Neuronal stem cell (in vitro differentiated cells): ENCODE results near the gene CD33.
"Not testable (repeated sequence)": the region's sequence is repeated elsewhere in the genome, so short reads cannot be mapped to it uniquely, and the experiment has no call there.

Experiments
- DNase-seq: peaks from one replicate; pipeline ENCODE4 v3.0.0-alpha.2; 2013; ENCODE audit warnings: low spot score
- H2AFZ ChIP-seq: one replicate; pipeline ENCODE4 v1.6.1; 2013; ENCODE audit warnings: mild to moderate bottlenecking, low read length, inconsistent platforms
- H2AK5ac ChIP-seq: 2 replicates; pipeline ENCODE4 v1.6.1; 2013; ENCODE audit warnings: low read depth, mild to moderate bottlenecking, inconsistent platforms, low read length, moderate library complexity, mixed read lengths
- H2BK120ac ChIP-seq: 2 replicates; pipeline ENCODE4 v1.6.1; 2013; ENCODE audit warnings: low read depth, mild to moderate bottlenecking, inconsistent platforms, low read length, moderate library complexity, mixed read lengths
- H2BK12ac ChIP-seq: one replicate; pipeline ENCODE4 v1.6.1; 2013; ENCODE audit warnings: low read length, inconsistent platforms
- H2BK15ac ChIP-seq: 2 replicates; pipeline ENCODE4 v1.6.1; 2013; ENCODE audit warnings: mild to moderate bottlenecking, low read length, inconsistent platforms, mixed read lengths
- H2BK5ac ChIP-seq: one replicate; pipeline ENCODE4 v1.6.1; 2013; ENCODE audit warnings: inconsistent platforms, mild to moderate bottlenecking, low read length, moderate library complexity
- H3K14ac ChIP-seq: one replicate; pipeline ENCODE4 v1.6.1; 2013; ENCODE audit warnings: low read length, inconsistent platforms
- H3K18ac ChIP-seq: 2 replicates; pipeline ENCODE4 v1.6.1; 2013; ENCODE audit warnings: low read length, inconsistent platforms
- H3K23ac ChIP-seq: 2 replicates; pipeline ENCODE4 v1.6.1; 2013; ENCODE audit warnings: low read depth, mild to moderate bottlenecking, mixed read lengths, low read length, inconsistent platforms; ENCODE audit not compliant: poor library complexity
- H3K27ac ChIP-seq: replicated peaks from 3 replicates; pipeline ENCODE4 v1.5.1; 2013; ENCODE audit warnings: low read length, inconsistent platforms
- H3K27me3 ChIP-seq, 3 experiments: 2 replicates each; pipeline ENCODE4 v1.6.1; 2013; ENCODE audit warnings: low read length in 3 of 3, mild to moderate bottlenecking in 2 of 3, inconsistent platforms in 1 of 3, low read depth in 1 of 3, mixed read lengths in 1 of 3, moderate library complexity in 1 of 3; ENCODE audit not compliant: control insufficient read depth in 3 of 3, insufficient read depth in 3 of 3
- H3K36me3 ChIP-seq, 2 donors: replicated peaks in 1 of 2; 2 replicates each; pipeline ENCODE4 v1.6.1; 2013; ENCODE audit warnings: low read length in 2 of 2; ENCODE audit not compliant: control insufficient read depth in 2 of 2, insufficient read depth in 2 of 2
- H3K4ac ChIP-seq: 2 replicates; pipeline ENCODE4 v1.6.1; 2013; ENCODE audit warnings: inconsistent platforms, mild to moderate bottlenecking, low read length, moderate library complexity
- H3K4me1 ChIP-seq, 2 donors: 1 replicate in 1 of 2; 2 replicates in 1 of 2; pipeline ENCODE4 v1.6.1; 2013; ENCODE audit warnings: low read length in 2 of 2, low read depth in 1 of 2; ENCODE audit not compliant: control insufficient read depth in 2 of 2, insufficient read depth in 1 of 2
- H3K4me2 ChIP-seq: one replicate; pipeline ENCODE4 v1.6.1; 2013; ENCODE audit warnings: mild to moderate bottlenecking, low read length, inconsistent platforms; ENCODE audit not compliant: insufficient read depth, poor library complexity, severe bottlenecking
- H3K4me3 ChIP-seq, 2 donors: 2 replicates each; pipeline ENCODE4 v1.5.1; 2013; ENCODE audit warnings: low read length in 2 of 2, mild to moderate bottlenecking in 2 of 2, inconsistent platforms in 1 of 2, moderate library complexity in 1 of 2
- H3K79me1 ChIP-seq: one replicate; pipeline ENCODE4 v1.6.1; 2013; ENCODE audit warnings: low read depth, mild to moderate bottlenecking, inconsistent platforms, low read length, moderate library complexity
- H3K9ac ChIP-seq: one replicate; pipeline ENCODE4 v1.6.1; 2013; ENCODE audit warnings: mild to moderate bottlenecking, low read depth, low read length, inconsistent platforms; ENCODE audit not compliant: poor library complexity
- H3K9me3 ChIP-seq, 2 donors: replicated peaks in 1 of 2; 2 replicates each; pipeline versions ENCODE3 to v1.6.1; 2013; ENCODE audit warnings: low read length in 2 of 2, mild to moderate bottlenecking in 2 of 2, inconsistent platforms in 1 of 2, low read depth in 1 of 2, mixed read lengths in 1 of 2, moderate library complexity in 1 of 2; ENCODE audit not compliant: control insufficient read depth in 2 of 2, insufficient read depth in 1 of 2
- H4K8ac ChIP-seq: one replicate; pipeline ENCODE4 v1.6.1; 2013; ENCODE audit warnings: low read depth, mild to moderate bottlenecking, inconsistent platforms, low read length, moderate library complexity
- H4K91ac ChIP-seq: one replicate; pipeline ENCODE4 v1.6.1; 2013; ENCODE audit warnings: low read length, low read depth, mild to moderate bottlenecking, inconsistent platforms; ENCODE audit not compliant: poor library complexity
- WGBS, 2 donors: extraction: QIAGEN DNeasy Blood & Tissue Kit; methylation state at CpG; one replicate each; pipeline ENCODE4 v1.1.7; 2013; ENCODE audit warnings: missing lambda C conversion rate in 2 of 2, mixed read lengths in 1 of 2; ENCODE audit not compliant: insufficient read length in 2 of 2, insufficient replicate concordance in 1 of 2; ENCODE audit errors: extremely low coverage in 2 of 2; 5-methylcytosine and 5-hydroxymethylcytosine counted together

Gene CD33

GRCh38 chr19:51207747-51208146, 17.1 kb upstream of the CD33 start:
- Histone ChIP-seq H3K9me3 (peaks cover 0 to 2% of the 10 kb centered on the region in 2 donors), H4K91ac (no peak overlapping the region), H3K4me2 (no peak overlapping the region), H2BK12ac (no peak overlapping the region), H3K18ac (no peak overlapping the region), H2AK5ac (no peak overlapping the region), H2BK5ac (no peak overlapping the region), H3K4ac (no peak overlapping the region), H4K8ac (no peak overlapping the region), H3K79me1 (no peaks in the 10 kb centered on the region), H3K4me1 (no peaks in the 10 kb centered on the region), H3K27ac (no peak overlapping the region), H2BK120ac (no peak overlapping the region), H2AFZ (no peak overlapping the region), H3K23ac (no peak overlapping the region), H3K27me3 (no peaks in the 10 kb centered on the region), H3K14ac (no peak overlapping the region), H2BK15ac (no peak overlapping the region), H3K9ac (no peak overlapping the region), H3K36me3 (no peaks in the 10 kb centered on the region), H3K4me3 (no peak overlapping the region)
- no CpG with 5 or more reads among the region's 2 CpGs for WGBS, 2 donors
- no peak for DNase-seq

GRCh38 chr19:51210191-51210784, 14.6 kb upstream of the CD33 start:
- H3K18ac ChIP-seq: no peak overlapping the region
- no peak overlapping the region for H3K14ac ChIP-seq
- no peak overlapping the region for H3K23ac ChIP-seq
- no peaks in the 10 kb centered on the region for H3K4me1 ChIP-seq
- no peak overlapping the region for H2BK12ac ChIP-seq
- H2BK120ac ChIP-seq: no peak overlapping the region
- no peak overlapping the region for H2BK15ac ChIP-seq
- no CpG with 5 or more reads among the region's 6 CpGs for WGBS, 2 donors
- no peaks in the 10 kb centered on the region for H3K36me3 ChIP-seq
- H4K8ac ChIP-seq: no peak overlapping the region
- peak overlapping the region; percentile 85 for H2AFZ ChIP-seq
- H3K9me3 ChIP-seq: peaks cover 0 to 4% of the 10 kb centered on the region in 2 donors
- no peak for DNase-seq
- no peak overlapping the region for H2AK5ac ChIP-seq
- no peak overlapping the region for H3K4me3 ChIP-seq
- no peak overlapping the region for H2BK5ac ChIP-seq
- no peak overlapping the region for H3K4ac ChIP-seq
- H3K27ac ChIP-seq: no peak overlapping the region
- H3K4me2 ChIP-seq: no peak overlapping the region
- no peaks in the 10 kb centered on the region for H3K27me3 ChIP-seq
- H4K91ac ChIP-seq: no peak overlapping the region
- H3K9ac ChIP-seq: no peak overlapping the region
- H3K79me1 ChIP-seq: no peaks in the 10 kb centered on the region

GRCh38 chr19:51210874-51211361, 14.0 kb upstream of the CD33 start:
- no CpG with 5 or more reads among the region's 13 CpGs for WGBS, 2 donors
- H2BK5ac ChIP-seq, H3K4me1 ChIP-seq, H3K23ac ChIP-seq, H2AK5ac ChIP-seq, H3K9me3 ChIP-seq, DNase-seq, H2BK120ac ChIP-seq, H3K4me3 ChIP-seq, H2BK12ac ChIP-seq, H3K36me3 ChIP-seq, H3K27me3 ChIP-seq, H3K27ac ChIP-seq, H3K14ac ChIP-seq, H3K4me2 ChIP-seq, H3K79me1 ChIP-seq, H3K9ac ChIP-seq, H3K18ac ChIP-seq, H4K8ac ChIP-seq, H2BK15ac ChIP-seq, H4K91ac ChIP-seq, H3K4ac ChIP-seq: not testable (repeated sequence)
- H2AFZ ChIP-seq: peak overlapping the region; percentile 85

DNA sequence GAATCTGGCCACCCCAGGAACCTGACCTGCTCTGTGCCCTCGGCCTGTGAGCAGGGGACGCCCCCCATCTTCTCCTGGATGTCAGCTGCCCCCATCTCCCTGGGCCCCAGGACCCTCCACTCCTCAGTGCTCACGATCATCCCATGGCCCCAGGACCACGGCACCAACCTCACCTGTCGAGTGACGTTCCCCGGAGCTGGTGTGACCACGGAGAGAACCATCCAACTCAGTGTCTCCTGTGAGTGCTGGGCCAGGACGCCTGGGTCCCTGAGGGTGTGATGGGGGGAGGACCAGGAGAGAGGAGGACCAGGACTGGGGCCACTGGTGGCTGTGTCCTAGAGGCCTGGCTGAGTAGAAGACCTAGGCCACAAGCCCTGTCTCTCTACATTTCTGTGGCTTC, 13.0 kb upstream of the CD33 start:
- no CpG with 5 or more reads among the region's 9 CpGs for WGBS, 2 donors
- no peak overlapping the region for H2BK120ac ChIP-seq
- H4K91ac ChIP-seq: no peak overlapping the region
- no peak overlapping the region for H3K18ac ChIP-seq
- H3K4me1 ChIP-seq: no peaks in the 10 kb centered on the region
- H3K4ac ChIP-seq: no peak overlapping the region
- no peak overlapping the region for H2AFZ ChIP-seq
- H2AK5ac ChIP-seq: peak overlapping the region; percentile 44
- H2BK15ac ChIP-seq: no peak overlapping the region
- H3K9ac ChIP-seq: no peak overlapping the region
- H3K14ac ChIP-seq: peak overlapping the region; percentile 27
- no peaks in the 10 kb centered on the region for H3K79me1 ChIP-seq
- H3K27me3 ChIP-seq: no peaks in the 10 kb centered on the region
- DNase-seq: no peak
- no peaks in the 10 kb centered on the region for H3K36me3 ChIP-seq
- H3K23ac ChIP-seq: no peak overlapping the region
- no peak overlapping the region for H2BK5ac ChIP-seq
- H4K8ac ChIP-seq: no peak overlapping the region
- no peak overlapping the region for H3K27ac ChIP-seq
- H3K4me3 ChIP-seq: no peak overlapping the region
- peaks cover 0 to 9% of the 10 kb centered on the region in 2 donors for H3K9me3 ChIP-seq
- no peak overlapping the region for H3K4me2 ChIP-seq
- H2BK12ac ChIP-seq: peak overlapping the region; percentile 16
